ENCODE data around the gene STIP1.
"Not testable (repeated sequence)": the region's sequence is repeated elsewhere in the genome, so short reads cannot be mapped to it uniquely, and the experiment has no call there.

The STIP1 gene

DNA sequence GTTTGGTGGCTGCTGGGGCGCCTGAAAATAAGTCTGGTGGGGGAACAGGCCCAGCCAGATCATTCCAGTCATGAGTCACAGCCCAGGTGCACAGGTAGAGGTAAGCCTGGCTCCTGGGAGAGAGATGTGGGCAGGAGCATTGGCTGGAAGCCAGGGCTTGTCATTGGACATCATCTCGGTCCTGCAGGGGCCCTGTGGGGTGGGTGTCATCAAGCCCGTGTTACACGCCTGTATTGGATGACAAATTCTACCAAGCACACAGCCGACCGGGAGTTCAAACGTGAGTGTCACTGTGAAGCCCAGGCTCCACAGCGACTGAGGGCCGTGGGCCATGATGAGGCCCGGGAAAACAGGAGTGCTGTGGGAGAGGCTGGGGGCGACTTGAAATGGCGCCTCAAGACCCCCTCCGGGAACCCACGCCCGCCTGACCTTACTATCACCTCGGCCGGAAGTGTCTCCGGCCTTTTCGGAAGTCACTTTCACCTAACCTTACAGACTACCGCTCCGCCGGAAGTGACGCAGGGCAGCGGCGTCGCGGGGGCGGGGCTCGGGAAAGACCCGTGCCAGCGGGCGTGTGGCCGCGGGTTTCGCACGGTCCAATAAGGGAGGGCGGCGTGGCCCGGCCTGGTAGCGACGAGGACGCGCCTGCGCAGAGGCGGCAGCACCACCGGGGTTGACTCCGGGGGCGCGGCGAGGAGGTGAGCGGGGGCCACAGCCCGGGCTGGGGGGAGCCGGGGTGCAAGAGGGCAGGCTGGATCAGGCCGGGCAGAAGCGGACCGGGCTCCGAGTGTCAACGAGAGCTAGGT is 54.7 kb downstream of the STIP1 start, which contains the start of gene FKBP2:
Gene FKBP2 (plus strand): TSS at position 661 of the 806 bp plus-strand sequence. CDS start 1,293 bp downstream, outside the sequence.
- peak; percentile 99 for DNase-seq

DNA sequence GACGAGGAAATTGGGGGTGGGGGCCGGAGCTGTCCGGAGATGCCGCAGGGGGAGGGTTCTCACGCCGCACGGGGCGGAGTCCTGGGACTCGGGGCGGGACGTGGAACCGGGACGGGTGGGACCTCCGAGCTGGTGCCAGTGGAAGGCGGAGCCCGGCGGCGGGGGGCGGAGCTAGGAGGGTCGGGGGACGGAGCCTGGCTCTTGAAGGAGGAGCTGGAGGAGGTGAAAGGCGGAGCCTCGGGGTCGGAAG is 55.2 kb downstream of the STIP1 start:
- no peak for DNase-seq

DNA sequence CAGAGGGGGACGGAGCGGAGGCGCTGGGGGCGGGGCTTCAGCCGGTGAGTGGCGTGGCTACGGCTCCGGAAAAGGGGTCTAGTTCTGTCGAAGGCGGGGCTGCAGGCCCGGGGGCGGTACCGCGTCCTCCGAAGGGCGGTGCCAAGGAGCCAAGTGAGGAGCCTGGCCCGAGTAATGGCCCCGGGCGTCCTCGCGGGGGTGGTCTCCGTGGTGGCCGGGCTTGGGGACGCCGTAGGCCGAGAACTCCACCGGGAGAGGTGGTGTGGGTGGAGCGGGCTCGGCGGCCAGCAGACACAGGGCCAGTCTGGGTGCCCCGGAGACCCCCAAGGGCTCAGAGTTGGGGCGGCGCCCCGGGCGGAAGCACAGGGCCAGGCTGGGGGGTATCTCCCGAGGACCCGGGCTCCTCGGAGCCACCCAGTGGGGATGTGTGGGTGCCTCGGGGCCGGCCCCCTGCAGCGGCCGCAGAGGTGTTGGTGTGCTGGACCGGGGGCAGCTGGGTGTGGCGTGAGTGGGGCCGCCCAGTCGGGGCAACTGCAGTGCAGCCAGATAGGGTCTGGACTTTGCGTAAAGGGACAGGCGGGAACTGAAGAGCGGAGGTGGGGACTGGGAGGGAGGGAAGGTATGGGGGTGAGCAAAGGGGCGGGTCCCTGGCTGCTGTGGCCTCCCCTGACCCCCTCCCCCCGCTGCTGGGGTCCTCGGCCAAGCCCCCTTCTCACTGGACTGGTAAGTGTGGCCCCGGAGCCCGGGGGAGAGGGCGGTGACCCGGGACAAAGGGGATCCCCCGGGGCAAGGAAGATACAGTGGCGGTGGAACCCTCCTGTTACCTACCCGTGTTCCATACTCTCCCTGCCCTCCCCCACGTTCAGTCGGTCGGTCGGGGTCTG is 55.8 kb downstream of the STIP1 start:
- peak; percentile 100 for DNase-seq

- no peak for DNase-seq
Observed at GRCh38 chr11:64243236-64243854, 57.4 kb downstream of the STIP1 start.

- DNase-seq, result no peak
Observed at GRCh38 chr11:64244107-64244506, 58.1 kb downstream of the STIP1 start.

GRCh38 chr11:64244966-64245365 is 59.0 kb downstream of the STIP1 start:
- DNase-seq, result no peak

DNA sequence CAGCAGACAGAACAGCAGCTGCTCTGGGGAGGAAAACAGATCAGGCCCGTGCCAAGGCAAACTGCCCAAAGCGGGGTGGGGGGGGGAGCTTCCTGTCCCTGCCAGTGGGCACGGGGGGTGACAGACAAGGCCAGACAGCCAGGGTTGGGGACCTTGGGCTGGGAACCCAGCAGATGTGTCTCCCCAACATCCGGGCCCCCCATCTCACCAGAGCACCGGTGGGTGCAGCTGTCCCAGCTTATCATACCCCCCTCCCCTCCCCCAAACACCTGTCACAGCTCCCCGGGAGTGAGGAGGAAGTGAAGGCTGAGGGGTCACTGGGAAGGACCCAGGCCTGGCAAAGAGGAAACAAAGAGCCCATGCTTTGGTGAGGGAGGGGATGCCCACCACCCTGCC is 59.4 kb downstream of the STIP1 start:
- DNase-seq, result peak; percentile 67

GRCh38 chr11:64245797-64246620 is 60.0 kb downstream of the STIP1 start:
- peak; percentile 90 for DNase-seq

DNA sequence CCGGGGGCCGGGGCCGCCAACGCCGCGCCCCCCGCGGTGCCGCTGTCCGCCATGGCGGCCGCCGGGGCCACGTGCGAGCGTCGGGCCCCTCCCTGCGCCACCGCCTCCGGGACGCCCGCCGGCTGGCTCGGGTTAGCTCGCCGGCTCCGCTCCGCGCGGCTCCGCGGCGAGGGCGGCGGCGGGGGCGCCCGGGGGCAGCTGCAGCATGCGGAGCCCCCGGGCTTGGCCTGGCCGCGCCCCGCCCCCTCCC is 60.6 kb downstream of the STIP1 start:
- not testable (repeated sequence) for DNase-seq

- DNase-seq, result peak; percentile 96
Observed at GRCh38 chr11:64246871-64247728, 61.1 kb downstream of the STIP1 start, which contains the start of gene PPP1R14B. PPP1R14B (minus strand) TSS chr11:64246943; CDS start chr11:64246673, 270 bp downstream.

DNA sequence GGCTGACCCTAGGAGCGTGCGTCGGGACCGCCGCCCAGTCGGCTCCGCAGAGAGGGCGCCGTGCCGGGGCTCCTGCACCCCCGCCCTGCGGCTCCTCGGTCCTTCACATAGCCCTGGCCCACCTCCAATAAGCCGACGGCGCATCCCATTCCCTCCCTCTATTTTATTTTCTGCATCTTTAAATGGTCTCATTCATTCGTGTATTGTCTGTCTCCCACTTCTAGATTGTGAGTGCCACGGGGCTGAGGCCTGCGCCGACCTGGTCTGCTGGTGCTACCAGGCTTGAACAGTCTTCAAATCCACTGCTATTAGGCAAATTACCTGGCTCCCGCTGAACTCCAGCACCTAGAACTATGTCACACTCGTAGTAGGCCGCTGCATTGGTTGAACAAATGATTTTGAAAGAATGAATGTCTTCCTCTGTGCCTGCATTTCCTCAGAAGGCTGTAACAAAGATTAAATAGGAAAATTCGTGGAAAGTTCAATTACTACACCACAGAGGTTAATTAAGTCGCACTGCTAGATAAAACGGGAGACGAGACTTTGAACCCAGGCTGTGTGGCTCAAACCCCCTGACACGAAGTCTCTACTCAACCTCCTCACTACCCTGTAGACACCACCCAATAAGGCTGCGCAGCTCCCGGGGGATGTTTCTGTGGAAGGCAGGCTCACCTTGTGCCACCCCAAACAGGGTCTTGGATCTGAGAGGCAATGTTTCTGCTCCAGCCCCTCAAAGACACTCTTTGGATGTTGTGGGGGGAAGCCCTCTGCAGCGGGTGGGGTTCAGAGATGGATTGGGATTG is 62.0 kb downstream of the STIP1 start:
- no peak for DNase-seq

DNA sequence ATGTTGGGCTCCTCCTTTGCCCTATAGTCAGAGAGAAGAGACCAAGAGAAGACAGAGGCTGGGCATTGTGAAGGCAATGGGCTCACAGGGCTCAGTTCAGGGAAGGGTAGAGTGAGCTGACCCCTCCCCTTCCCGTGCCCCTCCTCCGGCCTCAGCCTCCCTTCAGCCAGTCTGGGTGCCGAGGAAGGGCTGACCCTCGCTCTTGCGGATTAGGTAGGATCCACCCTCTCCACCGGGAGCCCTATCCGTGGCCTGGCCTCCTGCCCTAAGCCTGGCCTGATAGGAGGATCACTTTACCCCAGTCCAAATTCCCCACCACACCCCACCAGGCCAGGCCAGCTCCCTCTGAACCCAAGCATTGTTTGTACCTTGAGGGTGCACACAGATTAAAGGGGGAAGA is 62.6 kb downstream of the STIP1 start:
- DNase-seq, result no peak

DNA sequence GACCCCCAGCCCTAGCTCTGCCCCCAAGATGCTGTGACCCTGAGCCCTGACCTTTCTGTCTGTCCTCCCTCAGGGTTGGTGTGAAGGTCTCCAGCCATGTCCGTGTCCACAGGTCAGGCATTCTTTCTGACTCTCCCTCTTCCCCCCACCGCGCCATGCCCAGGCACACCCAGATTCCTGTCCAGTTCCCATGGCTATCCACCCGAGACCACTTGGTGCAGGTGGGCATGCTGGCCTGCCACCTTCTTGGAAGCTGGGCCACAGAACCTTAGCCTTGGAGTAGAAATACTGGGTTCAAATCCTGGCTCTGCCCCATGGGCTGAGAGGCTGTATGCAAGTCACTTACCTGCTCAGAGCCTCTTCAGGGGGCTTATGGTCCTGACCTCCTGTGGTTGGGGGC is 63.1 kb downstream of the STIP1 start:
- no peak for DNase-seq

DNA sequence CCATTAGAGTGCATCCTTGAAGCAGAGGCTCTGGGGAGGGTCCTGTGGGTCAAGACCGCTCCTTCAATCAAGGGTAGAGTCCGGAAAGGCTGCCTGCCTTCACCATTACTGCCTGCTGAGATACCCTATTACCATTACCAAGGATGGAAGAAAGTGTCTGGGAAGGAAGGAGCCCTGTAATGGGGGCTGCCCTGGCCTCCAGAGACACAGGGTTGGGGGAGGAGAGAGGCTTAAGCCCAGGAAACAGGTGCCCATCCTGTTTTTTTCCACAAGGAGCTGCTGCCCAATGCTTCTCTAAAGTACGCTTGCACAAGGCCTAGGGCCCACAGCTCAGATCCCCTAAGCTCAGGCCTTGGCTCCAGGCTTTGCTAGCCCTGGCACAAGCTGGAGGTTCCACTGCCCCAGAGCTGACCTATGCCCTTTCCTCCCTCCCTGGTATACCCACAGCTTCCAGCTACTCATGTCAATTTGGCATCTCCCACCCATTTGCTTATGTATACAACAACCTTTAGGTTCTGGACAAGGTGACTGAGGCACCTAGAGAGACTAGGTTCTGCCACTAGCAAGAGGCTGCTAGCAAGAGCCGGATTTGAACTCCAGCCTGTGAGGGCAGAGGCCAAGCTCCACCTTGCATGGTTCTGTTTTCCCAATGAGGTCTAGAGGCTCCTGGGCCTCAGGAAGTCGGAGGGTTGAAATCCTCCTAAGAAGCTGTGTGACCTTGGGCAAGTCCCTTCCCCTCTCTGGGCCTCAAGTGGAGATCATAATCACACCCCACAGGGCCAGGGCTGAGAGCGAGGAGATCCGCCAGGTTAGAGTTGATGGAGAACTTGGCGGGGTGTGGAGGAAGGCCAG is 63.8 kb downstream of the STIP1 start:
- no peak for DNase-seq

DNA sequence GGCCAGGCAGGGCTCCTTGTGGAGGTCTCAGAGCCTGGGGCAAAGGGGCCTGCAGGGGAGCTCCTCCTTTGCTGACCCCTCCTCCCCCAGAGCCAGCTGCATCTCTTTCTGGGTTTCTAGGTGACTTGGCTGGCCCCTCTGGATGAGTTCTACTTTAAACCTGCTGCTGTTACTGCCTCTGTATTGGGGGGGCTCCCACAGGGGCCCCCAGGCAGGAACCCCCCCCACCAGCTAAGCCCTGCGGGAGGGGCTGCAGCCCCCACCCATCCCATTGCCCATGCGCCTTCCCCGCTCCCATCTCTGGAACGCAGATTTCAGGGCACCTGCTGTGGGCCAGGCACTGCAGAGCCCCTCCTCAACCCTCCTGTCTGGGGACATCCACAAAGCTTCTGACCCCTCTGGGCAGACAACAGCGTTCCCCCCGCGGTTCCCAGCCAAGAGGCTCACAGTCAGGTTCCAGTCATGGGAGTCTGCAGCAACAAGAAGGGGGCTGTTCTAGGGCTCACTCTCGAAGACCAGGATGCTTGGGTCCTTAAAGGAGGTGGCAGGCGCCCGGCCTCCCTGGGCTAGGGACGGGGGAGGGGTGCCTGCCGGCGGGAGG is 64.5 kb downstream of the STIP1 start:
- peak; percentile 65 for DNase-seq

- DNase-seq, result peak; percentile 68
Observed at GRCh38 chr11:64251016-64251752, 65.2 kb downstream of the STIP1 start, which contains the start of gene PLCB3. PLCB3 (plus strand) TSS chr11:64251530; CDS start chr11:64251650, 120 bp downstream.

DNA sequence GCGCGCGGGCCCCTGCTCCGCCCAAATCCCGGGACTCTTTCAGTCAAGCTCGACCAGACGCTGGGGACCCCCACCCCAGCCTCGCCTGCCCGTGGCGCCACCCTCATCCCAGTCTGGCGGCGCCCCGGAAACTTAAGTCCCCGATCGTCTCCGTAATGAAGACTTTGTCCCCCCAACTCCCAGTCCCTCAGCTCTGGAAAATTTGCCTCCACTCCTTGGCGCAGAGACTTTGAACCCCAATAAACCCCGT is 65.7 kb downstream of the STIP1 start:
- DNase-seq, result no peak

- peak; percentile 54 for DNase-seq
Observed at GRCh38 chr11:64252003-64252872, 66.3 kb downstream of the STIP1 start.
